GM03348 (cell line): Measurements from ENCODE around the gene IKBIP.
"Not testable (repeated sequence)": the region's sequence is repeated elsewhere in the genome, so short reads cannot be mapped to it uniquely, and the experiment has no call there.

Source experiments
- DNase-seq: peaks from one replicate; pipeline ENCODE4 v3.0.0; 2012; ENCODE audit warnings: low spot score

IKBIP gene

DNA sequence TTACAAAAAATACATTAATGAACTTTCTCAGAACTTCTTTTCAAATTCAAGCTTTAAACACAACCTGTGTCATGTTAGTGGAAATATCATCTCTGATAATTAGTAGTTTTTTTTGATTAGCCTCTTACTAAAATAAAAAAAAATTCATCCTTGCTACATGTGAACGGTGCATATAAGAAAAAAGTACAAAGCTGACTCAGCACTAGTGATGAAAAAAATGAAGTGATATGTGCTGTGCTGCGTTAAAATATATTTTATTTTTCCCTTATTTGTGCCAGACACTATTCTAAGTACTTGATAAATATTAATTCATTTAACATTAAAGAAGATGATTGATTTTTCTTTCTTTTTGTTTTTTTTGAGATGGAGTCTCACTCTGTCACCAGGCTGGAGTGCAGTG is 7.5 kb downstream of the IKBIP start:
- DNase-seq, result no peak

DNA sequence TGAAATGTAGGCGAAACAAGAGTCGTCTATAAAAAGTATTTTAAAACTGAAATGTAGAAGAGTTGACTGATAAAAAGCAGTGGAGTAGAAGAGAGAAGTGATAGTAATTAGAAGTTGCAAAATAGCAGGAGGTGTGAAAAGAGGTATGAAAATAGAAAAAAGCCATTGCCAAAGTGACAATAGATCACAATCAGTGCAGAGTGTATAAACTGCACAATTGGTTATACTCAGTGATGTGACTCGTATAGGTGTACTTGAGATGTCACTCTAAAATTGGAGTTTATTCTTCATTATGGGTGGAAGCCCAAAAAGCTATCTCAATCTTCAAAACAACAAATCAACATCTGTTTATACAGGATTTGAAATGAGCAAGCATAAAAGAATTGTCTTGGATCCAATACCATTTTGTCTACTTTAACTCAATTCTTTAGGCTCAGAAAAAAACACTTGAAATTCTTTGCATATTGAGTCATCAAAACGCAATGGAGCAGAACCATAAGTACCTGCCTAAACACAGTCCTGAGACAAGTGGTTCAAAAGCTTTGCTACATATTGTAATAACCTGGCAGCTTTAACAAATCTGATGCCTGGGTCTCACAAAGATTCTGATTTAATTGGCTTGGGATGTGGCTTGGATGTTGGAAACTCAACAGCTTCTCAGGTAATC is 8.8 kb downstream of the IKBIP start:
- DNase-seq, result peak; percentile 62

DNA sequence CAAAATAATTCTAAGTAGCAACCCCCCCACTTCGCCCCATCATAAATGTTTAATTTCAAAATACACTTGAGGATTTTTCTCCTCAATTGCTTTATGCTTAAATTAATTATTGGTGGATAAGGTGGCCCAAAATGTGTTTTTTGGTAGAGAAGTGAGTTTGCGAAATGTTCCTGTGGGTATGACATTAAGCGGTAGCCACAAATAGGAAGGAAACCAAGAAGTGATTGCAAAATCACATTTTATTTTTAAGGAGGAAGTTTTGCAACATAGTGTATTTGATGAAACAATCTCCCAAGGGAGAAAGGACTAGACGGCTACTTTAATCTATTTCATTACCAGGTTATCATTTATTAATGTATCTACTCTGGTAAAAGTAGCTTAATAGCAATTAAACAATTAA is 25.6 kb downstream of the IKBIP start:
- peak; percentile 72 for DNase-seq

DNA sequence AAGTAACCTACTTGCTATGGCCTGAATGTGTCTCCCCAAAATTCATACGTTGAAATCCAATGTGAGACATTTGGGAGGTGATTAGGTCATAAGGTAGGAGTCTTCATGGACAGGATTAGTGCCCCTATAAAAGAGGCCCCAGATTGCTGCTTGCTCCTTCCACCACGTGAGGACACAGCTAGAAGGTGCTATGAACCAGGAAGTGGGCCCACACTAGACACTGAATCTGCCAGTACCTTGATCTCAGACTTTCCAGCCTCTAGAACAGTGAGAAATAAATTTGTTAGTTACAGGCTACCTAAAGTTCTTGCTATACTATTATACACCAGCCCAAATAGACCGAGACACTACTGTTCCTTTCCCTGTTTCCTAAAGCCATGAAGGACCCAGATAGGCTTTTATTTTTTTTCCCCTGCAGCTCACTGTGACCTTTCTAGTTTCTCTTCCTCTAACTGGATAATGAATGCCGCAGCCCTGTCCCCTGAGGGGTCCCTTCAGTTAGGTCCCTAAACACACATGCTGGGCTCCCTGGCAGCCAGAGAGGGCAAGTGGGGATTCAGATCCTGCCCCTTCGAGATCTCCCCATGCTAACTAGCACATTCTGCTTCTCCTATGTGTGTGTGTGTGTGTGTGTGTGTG is 31.8 kb downstream of the IKBIP start:
- DNase-seq, result no peak

DNA sequence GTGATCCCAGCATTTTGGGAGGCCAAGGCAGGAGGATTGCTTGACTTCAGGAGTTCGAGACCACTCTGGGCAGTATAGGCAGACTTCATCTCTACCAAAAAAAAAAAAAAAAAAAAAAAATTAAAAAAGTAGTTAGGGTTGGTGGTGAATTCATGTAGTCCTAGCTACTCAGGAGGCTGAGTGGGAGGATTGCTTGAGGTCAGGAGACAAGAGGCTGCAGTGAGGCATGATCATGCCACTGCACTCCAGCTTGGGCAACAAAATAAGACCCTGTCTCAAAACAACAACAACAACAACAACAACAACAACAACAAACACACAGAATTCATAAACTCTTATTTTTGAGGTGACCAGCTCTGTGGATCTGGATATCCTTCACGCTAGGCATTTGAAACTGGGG is 34.0 kb downstream of the IKBIP start:
- no peak for DNase-seq

DNA sequence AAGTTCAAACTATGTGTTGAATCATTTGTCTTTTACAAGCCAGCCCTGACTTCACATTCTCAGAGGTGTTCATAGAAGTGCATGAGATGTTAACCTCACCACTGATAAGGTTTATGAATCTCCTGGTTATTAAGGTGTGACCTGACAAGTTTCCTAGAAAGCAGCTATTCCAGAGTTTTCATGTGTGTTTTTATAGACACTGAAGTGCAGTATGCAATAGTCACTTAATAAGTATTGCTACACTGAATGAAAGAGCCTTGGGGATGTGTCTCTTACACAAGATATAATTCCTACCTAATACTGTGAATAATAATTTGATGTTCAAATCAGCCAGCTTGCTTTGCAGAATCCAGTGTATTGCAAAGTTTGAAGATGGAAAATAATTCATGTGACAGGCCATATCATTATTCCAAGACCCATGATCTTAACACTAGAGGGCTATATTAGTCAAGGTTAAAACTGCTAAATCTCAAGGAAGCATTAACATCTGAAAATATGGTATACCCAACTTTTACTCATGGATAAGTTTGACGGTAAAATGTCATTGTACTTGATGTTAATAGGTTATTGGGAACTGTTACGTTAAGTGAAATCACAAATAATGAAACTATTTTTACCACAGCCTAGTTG is 38.1 kb downstream of the IKBIP start:
- DNase-seq, result no peak

DNA sequence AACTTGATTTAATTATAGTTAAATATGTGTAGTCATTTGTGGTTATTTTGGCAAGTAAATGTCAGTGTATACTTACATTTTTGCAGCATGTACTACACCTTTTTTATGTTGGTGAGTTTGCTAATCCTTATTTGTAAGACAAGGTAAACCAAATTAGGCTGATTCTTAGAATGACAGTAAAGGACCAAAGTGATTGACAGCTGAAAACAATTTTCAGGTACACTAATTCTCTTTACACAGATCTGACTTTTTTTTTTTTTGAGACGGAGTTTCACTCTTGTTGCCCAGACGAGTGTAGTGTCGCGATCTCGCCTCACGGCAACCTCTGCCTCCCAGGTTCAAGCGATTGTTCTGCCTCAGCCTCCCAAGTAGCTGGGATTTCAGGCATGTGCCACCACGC is 42.7 kb downstream of the IKBIP start:
- no peak for DNase-seq

DNA sequence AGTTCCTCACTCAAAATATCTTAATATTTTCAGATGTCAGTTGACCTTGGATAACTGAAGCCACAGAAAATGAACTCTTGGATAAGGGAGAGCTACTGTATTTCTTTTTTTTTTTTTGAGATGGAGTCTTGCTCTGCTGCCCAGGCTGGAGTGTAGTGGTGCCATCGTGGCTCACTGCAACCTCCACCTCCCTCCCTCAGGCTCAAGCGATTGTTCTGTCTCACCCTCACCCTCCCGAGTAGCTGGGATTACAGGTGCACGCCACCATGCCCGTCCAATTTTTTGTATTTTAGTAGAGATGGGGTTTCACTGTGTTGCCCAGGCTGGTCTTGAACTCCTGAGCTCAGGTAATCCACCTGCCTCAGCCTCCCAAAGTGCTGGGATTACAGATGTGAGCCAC is 47.3 kb downstream of the IKBIP start:
- not testable (repeated sequence) for DNase-seq

DNA sequence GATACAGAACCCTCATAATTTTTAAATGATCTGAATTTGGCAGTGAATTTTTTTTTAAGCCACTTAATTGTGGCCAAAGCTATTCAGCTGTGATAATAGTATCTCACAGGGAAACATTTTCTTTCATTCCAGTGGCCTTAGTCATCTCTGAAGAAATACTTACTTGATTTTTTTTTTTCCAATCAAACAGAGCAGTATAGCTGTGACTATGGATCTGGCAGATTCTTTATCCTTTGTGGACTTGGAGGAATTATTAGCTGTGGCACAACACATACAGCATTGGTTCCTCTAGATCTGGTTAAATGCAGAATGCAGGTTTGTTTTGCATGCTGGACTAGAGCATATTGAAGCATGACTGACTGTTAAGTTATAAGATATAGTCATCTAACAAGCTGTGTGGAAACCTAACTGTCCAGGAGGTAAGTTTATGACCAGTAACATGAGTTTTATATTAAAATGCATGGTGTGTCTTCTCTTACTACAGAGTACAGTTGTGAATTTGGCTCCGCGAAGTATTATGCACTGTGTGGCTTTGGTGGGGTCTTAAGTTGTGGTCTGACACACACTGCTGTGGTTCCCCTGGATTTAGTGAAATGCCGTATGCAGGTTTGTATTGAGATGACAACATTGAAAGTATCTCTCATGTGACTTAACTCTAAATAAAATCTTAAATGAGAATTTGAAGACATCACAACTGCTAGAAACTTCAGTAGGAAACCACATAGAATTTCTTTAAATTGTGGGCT is 49.2 kb downstream of the IKBIP start:
- DNase-seq, result peak; percentile 56

DNA sequence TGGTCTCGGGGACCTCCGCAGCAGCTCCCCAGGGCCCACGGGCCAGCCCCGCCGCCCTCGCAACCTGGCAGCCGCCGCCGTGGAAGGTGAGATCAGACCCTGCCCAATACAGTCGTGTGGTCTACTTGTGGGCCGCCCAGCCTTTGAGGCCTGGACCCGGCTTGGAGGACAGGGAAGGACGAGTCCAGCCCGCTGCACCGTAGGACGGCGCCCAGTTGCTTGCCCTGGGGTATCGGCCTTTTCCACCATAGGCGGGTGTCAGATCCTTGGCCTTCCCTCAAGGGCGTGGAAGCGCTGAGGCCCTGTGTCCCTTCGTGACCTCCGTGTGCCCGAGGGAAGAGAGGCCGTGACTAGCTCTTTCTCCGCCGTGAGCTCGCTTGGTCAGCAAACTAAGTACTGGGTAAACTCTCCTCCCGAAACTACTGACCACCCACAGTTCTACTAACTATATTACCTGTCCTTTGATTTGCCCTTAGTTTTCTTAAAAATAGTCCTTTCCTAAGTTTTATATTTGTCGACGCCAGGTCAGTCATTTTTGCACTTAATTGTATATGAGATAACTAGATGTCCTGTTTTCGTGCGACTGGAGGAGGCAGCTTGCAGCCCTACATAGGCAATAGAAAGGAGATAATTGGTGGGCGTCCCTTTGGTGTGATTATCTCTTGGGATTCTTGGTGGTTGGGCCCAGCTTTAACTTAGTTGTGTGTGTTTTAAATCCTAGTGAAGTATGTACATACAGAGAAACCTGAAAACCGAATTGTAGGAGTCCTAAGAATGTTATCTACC is 50.3 kb downstream of the IKBIP start:
- DNase-seq, result peak; percentile 37

DNA sequence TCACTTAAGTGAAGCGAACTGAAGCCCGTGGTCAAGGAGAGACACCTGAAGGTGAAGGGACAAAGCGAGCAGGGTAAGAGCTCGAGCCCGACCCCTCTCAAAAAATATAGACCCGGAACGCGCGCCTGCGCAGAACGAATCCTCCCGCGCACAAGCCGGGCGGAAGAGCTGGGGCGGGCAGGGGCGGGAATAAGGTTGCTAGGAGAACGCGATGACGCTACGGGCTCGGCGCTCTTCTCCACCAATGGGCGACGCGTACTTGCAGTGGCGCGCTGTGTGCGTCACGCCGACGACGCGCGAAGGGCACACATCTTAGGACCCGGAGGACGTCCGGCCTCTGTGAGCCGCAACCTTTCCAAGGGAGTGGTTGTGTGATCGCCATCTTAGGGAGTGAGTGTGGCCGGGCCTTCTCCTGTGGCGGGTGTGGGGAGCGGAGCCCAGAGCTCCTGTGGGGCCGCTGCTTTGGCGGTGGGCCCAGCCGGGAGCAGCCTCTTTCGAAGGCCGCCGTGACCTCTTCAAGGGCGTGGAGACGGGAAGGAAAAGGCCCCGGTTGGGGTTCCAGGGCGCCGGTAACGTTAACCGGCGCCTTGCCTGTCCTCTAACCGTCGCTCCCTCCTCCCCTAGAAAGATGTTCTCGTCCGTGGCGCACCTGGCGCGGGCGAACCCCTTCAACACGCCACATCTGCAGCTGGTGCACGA is 51.1 kb downstream of the IKBIP start, which contains the start of gene SLC25A3:
TSS of gene SLC25A3 (plus strand) at position 336 of the 699 bp plus-strand sequence. CDS start at position 629, 293 bp downstream.
- peak; percentile 99 for DNase-seq

DNA sequence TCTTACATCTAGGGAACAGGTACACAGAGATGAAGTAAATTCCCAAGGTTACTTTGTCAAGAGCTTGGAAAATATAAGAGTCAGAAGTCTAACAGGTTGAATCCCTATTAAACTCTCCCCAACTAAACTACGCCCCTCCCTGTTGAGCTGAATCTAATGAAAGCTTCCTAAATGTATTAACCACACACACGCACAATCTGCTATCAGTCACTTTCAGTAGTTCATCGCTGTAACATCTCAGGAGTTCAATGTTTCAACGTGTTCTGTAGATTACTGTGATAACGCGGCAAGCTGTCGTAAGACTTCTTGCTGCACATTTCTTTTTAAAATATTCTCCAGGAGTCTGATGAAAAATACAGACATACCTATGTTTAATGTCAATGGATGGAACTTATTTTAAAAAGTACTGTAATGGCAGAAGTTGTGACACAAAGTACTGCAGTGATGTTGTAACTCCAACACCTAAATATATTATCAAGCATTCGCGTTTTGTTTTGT is 51.7 kb downstream of the IKBIP start:
- DNase-seq, result no peak

DNA sequence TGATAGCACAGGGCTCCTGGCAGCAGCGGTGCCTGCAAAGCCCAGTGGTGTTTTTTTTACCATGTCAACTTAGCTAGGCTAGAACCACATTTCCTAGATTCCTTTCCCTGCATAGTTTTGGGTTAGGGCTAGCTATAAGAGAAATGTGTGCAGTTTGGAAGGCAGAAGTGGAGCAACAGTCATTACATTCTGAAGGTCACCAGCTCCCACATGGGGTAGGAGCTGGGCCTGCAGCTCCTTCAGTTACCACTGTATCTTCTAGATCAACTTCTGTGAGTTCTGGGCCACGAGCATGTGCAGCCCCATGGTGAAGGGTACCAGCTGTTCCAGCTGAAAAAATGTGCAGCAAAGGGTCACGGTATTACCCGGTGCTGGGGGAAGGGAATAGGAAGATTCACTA is 53.4 kb downstream of the IKBIP start:
- no peak for DNase-seq

DNA sequence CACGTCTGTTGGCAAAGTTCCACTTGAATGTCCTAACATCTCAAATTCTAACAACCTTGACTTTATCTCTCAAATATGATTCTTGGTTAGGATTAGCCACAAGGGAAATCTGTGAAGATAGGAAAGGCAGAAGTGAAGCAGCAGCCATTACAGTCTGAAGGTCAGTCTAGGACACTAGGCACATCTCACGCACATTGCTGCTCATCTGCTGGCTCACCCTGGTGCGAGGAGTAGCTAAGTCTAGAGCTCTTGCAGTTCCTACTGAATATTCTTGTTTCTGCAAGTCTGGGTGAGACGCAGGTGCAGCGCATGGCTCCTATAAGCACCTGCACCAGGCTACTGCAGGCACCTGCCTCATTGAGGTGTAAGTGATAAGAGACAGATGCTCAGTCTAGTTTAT is 57.5 kb downstream of the IKBIP start:
- DNase-seq, result no peak

DNA sequence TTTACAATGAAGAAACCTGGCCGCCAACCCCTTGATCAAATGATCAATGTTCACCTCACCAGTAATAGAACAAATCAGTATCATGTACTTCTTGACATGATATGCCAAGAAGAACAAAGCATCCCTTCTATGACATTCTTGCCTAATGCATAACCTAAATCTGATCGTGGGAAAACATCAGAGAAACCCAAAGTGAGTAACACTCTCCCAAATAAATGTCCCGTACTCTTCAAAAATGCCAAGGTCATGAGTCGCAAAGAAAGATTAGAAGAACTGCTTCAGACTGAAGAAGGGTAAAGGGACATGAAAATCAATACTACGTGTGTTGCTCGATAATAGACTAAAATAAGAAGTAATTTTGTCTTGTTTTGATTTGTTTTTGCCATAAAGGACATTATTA is 62.5 kb downstream of the IKBIP start:
- no peak for DNase-seq

DNA sequence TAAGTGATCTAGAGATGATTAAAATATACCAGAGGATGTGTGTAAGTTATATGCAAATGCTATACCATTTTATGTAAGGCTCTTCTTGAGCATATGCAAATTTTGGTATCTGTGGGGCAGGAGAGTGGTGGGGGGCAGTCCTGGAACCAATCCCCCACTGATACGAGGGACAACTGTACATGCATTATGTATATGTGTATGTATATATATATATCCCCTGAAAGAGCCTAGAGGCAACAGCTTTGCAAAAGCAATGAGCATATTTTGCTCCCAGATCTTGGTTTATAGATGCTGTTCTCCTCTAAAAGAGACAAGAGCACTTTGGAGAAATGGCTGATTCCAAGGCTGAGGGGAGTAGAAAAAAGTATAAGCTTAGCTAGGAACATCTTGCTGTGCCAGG is 63.5 kb downstream of the IKBIP start:
- no peak for DNase-seq

DNA sequence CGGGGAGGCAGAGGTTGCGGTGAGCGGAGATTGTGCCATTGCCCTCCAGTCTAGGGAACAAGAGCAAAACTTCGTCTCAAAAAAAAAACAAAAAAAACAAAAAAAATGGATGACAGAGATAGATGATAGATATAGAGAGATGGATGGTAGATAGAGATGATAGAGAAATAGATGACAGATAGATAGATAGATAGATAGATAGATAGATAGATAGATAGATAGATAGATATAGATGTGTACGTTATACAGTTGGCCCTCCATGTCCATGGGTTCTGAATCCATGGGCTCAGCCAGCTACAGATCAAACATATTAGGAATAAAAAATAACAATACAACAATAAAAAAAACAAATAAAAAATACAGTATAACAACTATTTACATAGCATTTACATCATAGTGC is 63.9 kb downstream of the IKBIP start:
- DNase-seq, result no peak

DNA sequence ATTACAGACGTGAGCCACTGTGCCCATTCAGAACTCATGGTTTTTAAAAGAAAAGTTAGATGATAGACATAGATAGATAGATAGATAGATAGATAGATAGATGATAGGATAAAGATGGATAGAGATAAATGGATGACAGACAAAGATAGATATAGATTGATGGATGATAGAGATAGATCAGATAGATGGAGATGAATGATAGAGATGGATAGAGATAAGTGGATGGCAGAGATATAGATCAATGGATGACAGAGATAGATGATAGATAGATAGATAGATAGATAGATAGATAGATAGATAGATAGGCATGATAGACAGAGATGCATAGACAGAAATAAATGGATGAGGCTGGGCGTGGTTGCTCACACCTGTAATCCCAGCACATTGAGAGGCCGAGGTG is 64.8 kb downstream of the IKBIP start:
- DNase-seq, result no peak

DNA sequence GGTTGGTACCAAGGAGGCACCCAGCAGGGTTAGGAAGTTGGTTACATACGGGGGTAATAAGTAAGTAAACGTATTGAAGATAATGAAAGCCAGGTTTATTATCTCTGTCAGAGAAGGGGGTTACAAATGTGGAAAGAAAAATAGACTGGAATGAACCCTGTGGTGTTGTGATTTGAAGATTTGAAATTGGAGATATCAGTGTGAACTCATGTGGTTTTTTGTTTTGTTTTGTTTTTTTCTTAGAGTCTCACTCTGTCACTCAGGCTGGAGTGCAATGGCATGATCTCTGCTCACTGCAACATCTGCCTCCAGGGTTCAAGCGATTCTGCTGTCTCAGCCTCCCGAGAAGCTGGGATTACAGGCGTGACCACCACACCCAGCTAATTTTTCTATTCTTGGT is 65.2 kb downstream of the IKBIP start:
- DNase-seq, result no peak

DNA sequence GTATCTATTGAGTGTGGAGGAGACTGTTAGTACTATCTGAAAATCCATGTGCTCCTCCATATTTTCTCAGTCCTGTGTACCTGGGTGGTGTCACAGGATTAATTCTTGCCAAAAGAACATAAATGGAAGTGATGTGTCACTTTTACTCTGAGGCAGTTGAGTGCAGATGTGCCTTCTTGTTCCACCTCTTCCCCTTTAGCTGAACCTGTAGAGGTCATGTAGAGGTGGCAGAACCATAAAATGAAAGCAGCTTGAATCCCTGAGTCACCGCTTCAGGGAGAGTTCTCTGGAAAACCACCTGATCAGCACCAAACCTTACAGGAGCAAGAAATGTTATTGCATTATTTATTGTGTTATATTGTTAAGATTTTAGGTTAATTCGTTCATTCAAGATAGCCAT is 65.8 kb downstream of the IKBIP start:
- DNase-seq, result no peak

DNA sequence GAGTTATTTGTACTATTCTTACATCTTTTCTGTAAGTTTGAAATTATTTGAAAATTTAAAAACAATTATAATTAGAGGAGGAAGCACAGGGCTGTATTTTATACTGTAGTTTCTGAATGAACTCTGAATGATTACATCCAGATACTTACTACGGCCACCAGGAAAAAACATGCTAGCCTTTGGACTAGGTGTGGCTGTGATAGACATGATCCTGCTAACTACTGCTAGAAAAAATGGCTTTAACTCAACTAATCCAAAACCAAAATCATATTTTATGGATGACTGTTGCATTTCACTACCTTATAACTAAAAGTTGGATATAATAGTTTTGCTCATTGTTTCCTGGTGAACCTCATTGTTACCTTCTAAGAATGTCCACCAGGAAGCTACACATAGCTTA is 66.2 kb downstream of the IKBIP start:
- no peak for DNase-seq
